K562 (cell line): ENCODE measurements around the gene ATIC. TPM values are rescaled to one million over a fixed set of nuclear protein-coding genes. Genes with fewer than 3 reads are reported as not detected.

Experiments used
- ARID3B ChIP-seq: fragments of 250-450 bp; sonication (Bioruptor Pico); IDR thresholded peaks from 2 replicates; pipeline ENCODE4 v1.4.0; 2020; ENCODE audit warnings: borderline replicate concordance
- E2F4 ChIP-seq: sonication (generic); formaldehyde crosslinking; IDR thresholded peaks from 2 replicates; pipeline ENCODE4 v1.8.0; 2022; ENCODE audit warnings: mild to moderate bottlenecking, low read depth, missing genetic modification reagents
- GTF3C2 ChIP-seq: IDR thresholded peaks from 3 replicates; pipeline ENCODE4 v1.6.1; 2011; ENCODE audit warnings: borderline replicate concordance, mild to moderate bottlenecking, moderate library complexity; ENCODE audit not compliant: insufficient read length; ENCODE audit errors: extremely low read depth
- HOMEZ ChIP-seq: fragments of 250-450 bp; sonication (Bioruptor Pico); IDR thresholded peaks from 2 replicates; pipeline ENCODE4 v1.4.0; 2020; ENCODE audit warnings: mild to moderate bottlenecking, moderate library complexity
- MAFF ChIP-seq: IDR thresholded peaks from 2 replicates; pipeline ENCODE4 v1.6.1; 2012; ENCODE audit warnings: low read length, improper control_type of control experiment
- NFXL1 ChIP-seq: fragments of 450-650 bp; formaldehyde crosslinking; IDR thresholded peaks from 2 replicates; pipeline ENCODE4 v1.4.0; 2021; ENCODE audit warnings: mild to moderate bottlenecking
- PBX2 ChIP-seq, 2 experiments: IDR thresholded peaks in 1 of 2; conservative IDR thresholded peaks in 1 of 2; 2 replicates each; pipeline ENCODE4 v1.6.1; 2016; ENCODE audit warnings: low read depth in 2 of 2, mild to moderate bottlenecking in 1 of 2, missing compliant biosample characterization in 1 of 2, missing genetic modification characterization in 1 of 2, moderate library complexity in 1 of 2
- PML ChIP-seq: IDR thresholded peaks from 2 replicates; pipeline ENCODE4 v1.6.1; 2012; ENCODE audit warnings: low read length, inconsistent platforms
- PURB ChIP-seq: sonication (generic); formaldehyde crosslinking; IDR thresholded peaks from 2 replicates; pipeline ENCODE4 v1.9.0; 2021; ENCODE audit warnings: low read depth, mild to moderate bottlenecking, missing genetic modification reagents
- RBM25 ChIP-seq: fragments of 200-400 bp; formaldehyde crosslinking; IDR thresholded peaks from 2 replicates; pipeline ENCODE4 v1.6.1; 2018; ENCODE audit warnings: low read length, low read depth, moderate library complexity; ENCODE audit not compliant: severe bottlenecking
- ZC3H4 ChIP-seq: sonication (generic); formaldehyde crosslinking; IDR thresholded peaks from 2 replicates; pipeline ENCODE4 v1.9.0; 2021; ENCODE audit warnings: missing genetic modification reagents, borderline replicate concordance
- ZKSCAN8 ChIP-seq: fragments of 200-800 bp; sonication (Bioruptor generic); IDR thresholded peaks from 2 replicates; pipeline ENCODE4 v1.6.1; 2016; ENCODE audit warnings: missing genetic modification characterization, missing compliant biosample characterization
- ZNF146 ChIP-seq: IDR thresholded peaks from one replicate; pipeline ENCODE4 v1.6.1; 2018; ENCODE audit warnings: missing compliant biosample characterization; ENCODE audit not compliant: unreplicated experiment
- ZNF655 ChIP-seq: fragments of 250-450 bp; sonication (Bioruptor Pico); IDR thresholded peaks from 2 replicates; pipeline ENCODE4 v1.5.0; 2021
- polyA plus RNA-seq, 8 experiments: library from polyadenylated mRNA; depleted of rRNA in 4 of 8; stranded (reverse) in 5 of 8; unstranded in 3 of 8; fragments of >200 nt; fragmentation: Nextera tagmentation in 2 of 8; fragmentation: Illumina TruSeq in 1 of 8; extraction: Ambion mirVana in 2 of 8; extraction: Trizol in 1 of 8; gene quantifications; 2 replicates each; pipeline versions ENCODE4 v1.2.1 to v1.2.3, GENCODE V29; 2011 to 2014; ENCODE audit warnings: inconsistent platforms in 1 of 8, missing spikeins in 1 of 8
- total RNA-seq, 7 experiments: library from RNA; depleted of rRNA in 6 of 7; stranded (reverse); fragments of >200 nt in 6 of 7; fragmentation: Illumina TruSeq in 2 of 7; extraction: Trizol in 2 of 7; gene quantifications; 2 replicates each; pipeline versions ENCODE4 v1.2.1 to v1.2.3, GENCODE V29; 2011 to 2021; ENCODE audit warnings: low replicate concordance in 1 of 7

Gene ATIC
- total and polyA plus RNA-seq, 9 of the 15 experiments (the other 6 are each of a cell fraction or from before 2014, with no cell fraction given) = 45.6 to 480 (median 212) TPM

GRCh38 chr2:215311625-215312396 is at the start of gene ATIC (continued):
- TF ChIP-seq PML = peak; percentile 35; the same call in 1 of the 2 replicates
- no peak for TF ChIP-seq PURB (CRISPR knock-in tag)
- TF ChIP-seq ZNF655 (CRISPR knock-in tag) = no peak
- no peak for TF ChIP-seq ARID3B
- no peak for TF ChIP-seq E2F4 (CRISPR knock-in tag)
- no peak for TF ChIP-seq GTF3C2
- no peak for TF ChIP-seq ZKSCAN8 (CRISPR knock-in tag)
- TF ChIP-seq ZNF146 (CRISPR knock-in tag) = no peak
- no peak for TF ChIP-seq PBX2 (CRISPR knock-in tag; IDR thresholded peaks at IDR 0.05; ENCODE audit: low read depth)
- TF ChIP-seq PBX2 (tag; conservative IDR thresholded peaks at IDR 0.05; ENCODE audit: low read depth) = no peak
- no peak for TF ChIP-seq MAFF
- TF ChIP-seq ZC3H4 (CRISPR knock-in tag) = no peak
- no peak for TF ChIP-seq NFXL1
- no peak for TF ChIP-seq HOMEZ
- peak; percentile 51 for TF ChIP-seq RBM25
